ENCODE data around the gene ZNF831.

DNA sequence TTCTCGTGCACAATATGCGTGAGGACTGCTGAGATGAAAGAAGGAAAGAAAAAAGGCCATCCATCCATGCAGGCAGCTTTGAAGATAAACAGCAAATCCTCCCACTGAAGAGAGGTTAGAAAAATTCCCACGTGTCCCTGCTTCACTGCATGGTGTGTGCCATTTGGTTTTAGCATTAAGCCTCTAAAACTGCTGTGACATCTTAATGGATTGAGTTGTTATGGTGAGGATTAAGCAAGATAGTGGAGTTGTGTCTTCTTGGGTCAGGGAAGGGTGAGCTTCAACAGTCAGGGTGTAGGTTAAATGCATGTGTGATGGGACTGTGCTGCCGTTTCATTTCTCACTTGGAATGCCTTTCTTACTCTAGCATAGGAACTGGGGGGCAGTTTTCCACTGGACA lies 50.5 kb downstream of the ZNF831 start:
- no peak for TF ChIP-seq POLR2A (IDR thresholded peaks at IDR 0.05)
- TF ChIP-seq, protein P1, sequence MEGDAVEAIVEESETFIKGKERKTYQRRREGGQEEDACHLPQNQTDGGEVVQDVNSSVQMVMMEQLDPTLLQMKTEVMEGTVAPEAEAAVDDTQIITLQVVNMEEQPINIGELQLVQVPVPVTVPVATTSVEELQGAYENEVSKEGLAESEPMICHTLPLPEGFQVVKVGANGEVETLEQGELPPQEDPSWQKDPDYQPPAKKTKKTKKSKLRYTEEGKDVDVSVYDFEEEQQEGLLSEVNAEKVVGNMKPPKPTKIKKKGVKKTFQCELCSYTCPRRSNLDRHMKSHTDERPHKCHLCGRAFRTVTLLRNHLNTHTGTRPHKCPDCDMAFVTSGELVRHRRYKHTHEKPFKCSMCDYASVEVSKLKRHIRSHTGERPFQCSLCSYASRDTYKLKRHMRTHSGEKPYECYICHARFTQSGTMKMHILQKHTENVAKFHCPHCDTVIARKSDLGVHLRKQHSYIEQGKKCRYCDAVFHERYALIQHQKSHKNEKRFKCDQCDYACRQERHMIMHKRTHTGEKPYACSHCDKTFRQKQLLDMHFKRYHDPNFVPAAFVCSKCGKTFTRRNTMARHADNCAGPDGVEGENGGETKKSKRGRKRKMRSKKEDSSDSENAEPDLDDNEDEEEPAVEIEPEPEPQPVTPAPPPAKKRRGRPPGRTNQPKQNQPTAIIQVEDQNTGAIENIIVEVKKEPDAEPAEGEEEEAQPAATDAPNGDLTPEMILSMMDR (IDR thresholded peaks at IDR 0.05): no peak

Measured in thyroid gland (tissue), 4 donors.